Mesendoderm (in vitro differentiated cells): ENCODE data around the gene TNIP3. TPM values are rescaled to one million over a fixed set of nuclear protein-coding genes. Genes with fewer than 3 reads are reported as not detected.
"Not testable (repeated sequence)": the region's sequence is repeated elsewhere in the genome, so short reads cannot be mapped to it uniquely, and the experiment has no call there.

Experiments used
- DNase-seq: peaks from one replicate; pipeline ENCODE4 v3.0.0; 2013
- H2AK5ac ChIP-seq: 2 replicates; pipeline ENCODE4 v1.6.1; 2013; ENCODE audit warnings: low read length, inconsistent platforms
- H2BK120ac ChIP-seq: 2 replicates; pipeline ENCODE4 v1.6.1; 2013; ENCODE audit warnings: low read depth, mild to moderate bottlenecking, low read length, moderate library complexity, mixed read lengths
- H2BK15ac ChIP-seq: replicated peaks from 2 replicates; pipeline ENCODE4 v1.6.1; 2013; ENCODE audit warnings: low read depth, mild to moderate bottlenecking, moderate library complexity
- H2BK5ac ChIP-seq: 2 replicates; pipeline ENCODE4 v1.6.1; 2013; ENCODE audit warnings: low read length, inconsistent platforms
- H3K18ac ChIP-seq: 2 replicates; pipeline ENCODE4 v1.6.1; 2013; ENCODE audit warnings: mild to moderate bottlenecking, low read length, mixed read lengths
- H3K23ac ChIP-seq: one replicate; pipeline ENCODE4 v1.6.1; 2013; ENCODE audit warnings: low read length
- H3K27ac ChIP-seq: 2 replicates; pipeline ENCODE4 v1.5.1; 2013; ENCODE audit warnings: low read depth, mild to moderate bottlenecking, inconsistent platforms, low read length, moderate library complexity
- H3K27me3 ChIP-seq: 2 replicates; pipeline ENCODE4 v1.6.1; 2013; ENCODE audit warnings: low read length, control low read depth, mild to moderate bottlenecking, inconsistent platforms; ENCODE audit not compliant: insufficient read depth, poor library complexity
- H3K36me3 ChIP-seq: 2 replicates; pipeline ENCODE4 v1.6.1; 2013; ENCODE audit warnings: low read length, inconsistent platforms; ENCODE audit not compliant: control insufficient read depth, insufficient read depth
- H3K4ac ChIP-seq: one replicate; pipeline ENCODE4 v1.6.1; 2013; ENCODE audit warnings: low read depth, mild to moderate bottlenecking, low read length, moderate library complexity
- H3K4me1 ChIP-seq: 2 replicates; pipeline ENCODE4 v1.6.1; 2013; ENCODE audit warnings: low read depth, low read length, inconsistent platforms; ENCODE audit not compliant: control insufficient read depth
- H3K4me2 ChIP-seq: 2 replicates; pipeline ENCODE4 v1.6.1; 2013; ENCODE audit warnings: low read length
- H3K4me3 ChIP-seq: 2 replicates; pipeline ENCODE4 v1.5.1; 2013; ENCODE audit warnings: mild to moderate bottlenecking, low read length
- H3K56ac ChIP-seq: one replicate; pipeline ENCODE4 v1.6.1; 2013; ENCODE audit warnings: low read length
- H3K79me1 ChIP-seq: 2 replicates; pipeline ENCODE4 v1.6.1; 2013; ENCODE audit warnings: low read length, inconsistent platforms
- H3K79me2 ChIP-seq: 2 replicates; pipeline ENCODE4 v1.6.1; 2013; ENCODE audit warnings: mild to moderate bottlenecking, low read length; ENCODE audit not compliant: control insufficient read depth, insufficient read depth
- H3K9ac ChIP-seq: 2 replicates; pipeline ENCODE4 v1.6.1; 2013; ENCODE audit warnings: low read length, inconsistent platforms
- H4K5ac ChIP-seq: one replicate; pipeline ENCODE4 v1.6.1; 2013; ENCODE audit warnings: low read length
- H4K8ac ChIP-seq: one replicate; pipeline ENCODE4 v1.6.1; 2013; ENCODE audit warnings: low read depth, mild to moderate bottlenecking, control low read depth, low read length, moderate library complexity
- WGBS: extraction: QIAGEN DNeasy Blood & Tissue Kit; methylation state at CpG from one replicate; pipeline ENCODE4 v1.1.7; 2013; ENCODE audit warnings: low lambda C conversion rate, missing lambda C conversion rate; ENCODE audit not compliant: insufficient coverage; ENCODE audit errors: extremely low coverage; 5-methylcytosine and 5-hydroxymethylcytosine counted together
- polyA plus RNA-seq, 2 experiments: library from polyadenylated mRNA; stranded (reverse); fragments of 200-250 nt; gene quantifications; one replicate each; pipeline ENCODE4 v1.2.3, GENCODE V29; 2013

Gene TNIP3, protein sequence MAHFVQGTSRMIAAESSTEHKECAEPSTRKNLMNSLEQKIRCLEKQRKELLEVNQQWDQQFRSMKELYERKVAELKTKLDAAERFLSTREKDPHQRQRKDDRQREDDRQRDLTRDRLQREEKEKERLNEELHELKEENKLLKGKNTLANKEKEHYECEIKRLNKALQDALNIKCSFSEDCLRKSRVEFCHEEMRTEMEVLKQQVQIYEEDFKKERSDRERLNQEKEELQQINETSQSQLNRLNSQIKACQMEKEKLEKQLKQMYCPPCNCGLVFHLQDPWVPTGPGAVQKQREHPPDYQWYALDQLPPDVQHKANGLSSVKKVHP
- polyA plus RNA-seq (2013, experiment 1 of 2): 0.39 TPM
- polyA plus RNA-seq (2013, experiment 2 of 2): 0.15 TPM

DNA sequence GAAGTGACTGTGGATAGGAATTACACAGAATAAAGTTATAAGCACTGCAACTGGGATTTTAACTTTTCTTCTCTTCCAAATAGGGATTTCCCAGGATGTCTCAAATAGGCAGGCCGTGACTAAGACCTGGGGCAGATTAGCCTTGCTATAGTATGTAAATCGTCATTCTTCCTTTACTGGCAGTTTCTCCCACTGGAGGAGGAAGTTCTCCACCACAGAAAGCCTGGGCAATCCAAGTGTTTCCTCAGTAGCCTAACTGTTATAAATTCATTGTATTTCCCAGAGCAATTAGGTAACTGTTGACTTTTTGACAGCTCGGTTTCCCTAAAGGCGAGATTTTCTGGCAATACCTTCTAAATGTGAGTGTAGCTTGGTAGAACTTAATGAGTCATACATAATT is at the start of gene TNIP3:
TSS of gene TNIP3 (minus strand) at position 31 of the 400 bp plus-strand sequence. CDS start 196 bp downstream, outside the sequence.
- Histone ChIP-seq H3K23ac (no peak within 1 kb of the TSS), H2AK5ac (no peak within 1 kb of the TSS), H2BK15ac (no peak within 1 kb of the TSS), H3K27ac (no peak within 1 kb of the TSS), H3K79me1 (no peaks in the 10 kb centered on the region), H2BK5ac (no peak within 1 kb of the TSS), H4K8ac (no peak within 1 kb of the TSS), H3K36me3 (no peaks in the 10 kb centered on the region), H3K4me1 (no peaks in the 10 kb centered on the region), H2BK120ac (no peak within 1 kb of the TSS), H3K9ac (no peak within 1 kb of the TSS), H3K56ac (no peak within 1 kb of the TSS), H3K4me2 (no peak within 1 kb of the TSS), H3K4me3 (no peak within 1 kb of the TSS), H4K5ac (no peak within 1 kb of the TSS), H3K4ac (no peak within 1 kb of the TSS), H3K18ac (no peak within 1 kb of the TSS), H3K27me3 (no peaks in the 10 kb centered on the region), H3K79me2 (no peaks in the 10 kb centered on the region)
- peak; percentile 73 for DNase-seq
- no CpG with 5 or more reads among the region's 4 CpGs for WGBS

DNA sequence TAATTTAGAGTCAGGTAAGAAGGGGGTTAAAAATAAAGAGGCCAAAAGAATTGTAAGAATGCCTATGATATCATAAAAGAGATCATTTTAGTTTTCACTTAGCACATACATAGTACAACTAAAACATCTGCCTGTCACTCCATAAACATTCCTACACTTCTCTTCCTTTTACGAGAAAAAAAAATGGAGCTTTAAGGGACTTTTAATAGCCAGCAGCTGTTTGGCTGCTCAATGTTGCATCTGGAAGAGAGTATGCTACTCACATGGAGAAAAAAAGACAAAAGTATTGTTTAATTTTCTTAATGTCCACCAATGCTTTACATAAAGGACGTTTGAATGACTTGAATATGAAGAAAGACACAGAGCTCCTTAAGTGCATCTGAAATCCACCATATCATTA is 48.7 kb upstream of the TNIP3 start:
- Histone ChIP-seq H4K5ac (no peak overlapping the region), H3K18ac (no peak overlapping the region), H3K27me3 (no peaks in the 10 kb centered on the region), H3K4me3 (no peak overlapping the region), H3K23ac (no peak overlapping the region), H3K4ac (no peak overlapping the region), H3K36me3 (no peaks in the 10 kb centered on the region), H2BK15ac (no peak overlapping the region), H2AK5ac (no peak overlapping the region), H4K8ac (no peak overlapping the region), H3K56ac (no peak overlapping the region), H3K9ac (no peak overlapping the region), H3K79me1 (no peaks in the 10 kb centered on the region), H3K27ac (no peak overlapping the region), H3K4me1 (no peaks in the 10 kb centered on the region), H3K79me2 (no peaks in the 10 kb centered on the region), H3K4me2 (no peak overlapping the region), H2BK5ac (no peak overlapping the region), H2BK120ac (no peak overlapping the region)
- no CpG with 5 or more reads among the region's 2 CpGs for WGBS
- DNase-seq: no peak

DNA sequence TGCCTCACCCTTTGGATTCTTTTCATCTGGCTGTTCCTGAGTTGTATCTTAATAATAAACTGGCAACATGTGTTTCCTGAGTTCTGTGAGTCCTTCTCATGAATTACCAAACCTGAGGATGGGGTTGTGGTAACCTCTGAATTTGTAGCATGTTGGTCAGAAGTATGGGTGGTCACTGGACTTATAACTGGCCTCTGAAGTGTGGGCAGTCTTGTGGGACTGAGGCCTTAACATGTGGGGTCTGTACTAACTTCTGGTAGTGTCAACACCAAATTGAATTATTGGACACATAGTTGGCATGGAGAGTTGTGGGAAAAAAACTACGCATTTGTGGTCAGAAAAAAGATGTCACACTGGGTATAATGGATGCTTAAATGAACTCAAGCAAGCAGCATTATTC is 45.0 kb upstream of the TNIP3 start:
- Histone ChIP-seq H4K8ac (no peak overlapping the region), H4K5ac (no peak overlapping the region), H3K27ac (no peak overlapping the region), H3K18ac (no peak overlapping the region), H3K9ac (no peak overlapping the region), H3K79me1 (no peaks in the 10 kb centered on the region), H2BK120ac (no peak overlapping the region), H3K4me3 (no peak overlapping the region), H3K4ac (no peak overlapping the region), H3K23ac (no peak overlapping the region), H3K27me3 (peaks cover 2% of the 10 kb centered on the region), H3K4me1 (no peaks in the 10 kb centered on the region), H2BK15ac (no peak overlapping the region), H3K36me3 (no peaks in the 10 kb centered on the region), H3K56ac (no peak overlapping the region), H3K79me2 (no peaks in the 10 kb centered on the region), H2AK5ac (no peak overlapping the region), H2BK5ac (no peak overlapping the region), H3K4me2 (no peak overlapping the region)
- no peak for DNase-seq
- WGBS: no CpG with 5 or more reads among the region's 1 CpG

DNA sequence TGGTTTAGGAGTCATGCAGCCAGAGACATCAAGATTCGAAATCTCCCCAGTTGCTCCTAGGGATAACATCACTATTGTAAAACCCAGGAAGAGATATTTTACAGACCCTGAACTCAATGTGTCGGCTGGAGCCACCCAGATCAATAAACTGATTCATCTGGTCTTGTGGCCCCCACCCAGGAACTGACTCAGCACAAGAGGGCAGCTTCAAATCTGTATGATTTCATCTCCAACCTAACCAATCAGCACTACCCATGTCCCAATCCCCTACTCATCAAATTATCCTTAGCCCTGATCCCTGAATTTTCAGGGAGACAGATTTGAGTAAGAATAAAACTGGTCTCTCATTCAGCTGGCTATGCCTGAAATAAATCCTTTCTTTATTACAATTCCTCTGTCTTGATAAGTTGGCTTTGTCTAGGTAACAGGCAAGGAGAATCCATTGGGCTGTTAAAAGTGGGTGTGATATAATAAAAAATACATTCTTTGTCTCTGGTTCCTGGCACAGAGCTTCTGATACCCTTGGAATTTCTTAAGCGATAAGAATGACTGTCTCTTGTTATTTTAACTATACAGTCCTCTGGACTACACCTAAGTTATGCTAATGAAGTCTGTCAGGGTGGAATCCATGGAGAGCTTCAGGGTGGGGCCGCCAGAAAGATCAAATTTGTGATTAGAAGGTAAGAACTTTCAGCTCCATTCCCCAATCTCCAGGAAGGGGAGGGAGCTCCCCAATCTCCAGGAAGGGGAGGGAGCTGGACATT is 44.3 kb upstream of the TNIP3 start:
- Histone ChIP-seq H3K56ac (no peak overlapping the region), H2BK5ac (no peak overlapping the region), H3K9ac (no peak overlapping the region), H3K18ac (no peak overlapping the region), H4K5ac (no peak overlapping the region), H3K79me2 (no peaks in the 10 kb centered on the region), H3K4ac (no peak overlapping the region), H3K4me3 (no peak overlapping the region), H3K23ac (no peak overlapping the region), H2BK120ac (no peak overlapping the region), H3K4me1 (no peaks in the 10 kb centered on the region), H2BK15ac (no peak overlapping the region), H4K8ac (no peak overlapping the region), H3K27me3 (peaks cover 2% of the 10 kb centered on the region), H3K79me1 (no peaks in the 10 kb centered on the region), H2AK5ac (no peak overlapping the region), H3K27ac (no peak overlapping the region), H3K4me2 (no peak overlapping the region), H3K36me3 (no peaks in the 10 kb centered on the region)
- WGBS: no CpG with 5 or more reads among the region's 4 CpGs
- no peak for DNase-seq

DNA sequence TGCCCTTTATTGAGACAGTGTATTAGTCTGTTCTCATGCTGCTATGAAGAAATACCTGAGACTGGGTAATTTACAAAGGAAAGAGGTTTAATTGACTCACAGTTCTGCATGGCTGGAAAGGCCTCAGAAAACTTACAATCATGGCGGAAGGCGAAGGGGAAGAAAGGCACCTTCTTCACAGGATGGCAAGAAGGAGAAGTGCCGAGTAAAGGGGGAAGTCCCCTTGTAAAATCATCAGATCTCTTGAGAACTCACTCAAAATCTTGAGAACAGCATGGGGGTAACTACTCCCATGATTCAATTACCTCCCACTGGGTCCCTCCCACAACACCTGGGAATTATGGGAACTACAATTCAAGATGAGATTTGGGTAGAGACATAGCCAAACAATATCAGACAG is 41.7 kb upstream of the TNIP3 start:
- H3K4me3 ChIP-seq, H3K9ac ChIP-seq, H2BK15ac ChIP-seq, H3K79me1 ChIP-seq, H2BK5ac ChIP-seq, H4K8ac ChIP-seq, H3K79me2 ChIP-seq, H3K27ac ChIP-seq, H4K5ac ChIP-seq, H3K4me1 ChIP-seq, H3K56ac ChIP-seq, H3K27me3 ChIP-seq, H3K18ac ChIP-seq, H2AK5ac ChIP-seq, H3K23ac ChIP-seq, H3K36me3 ChIP-seq, H2BK120ac ChIP-seq, H3K4ac ChIP-seq, H3K4me2 ChIP-seq: not testable (repeated sequence)
- DNase-seq: peak; percentile 18
- WGBS: no CpG with 5 or more reads among the region's 3 CpGs
